NCI-H2196 treated with DMSO at 0.1 percent for 48 hours (cell line): ENCODE measurements around the gene C1orf105.
"Not testable (repeated sequence)": the region's sequence is repeated elsewhere in the genome, so short reads cannot be mapped to it uniquely, and the experiment has no call there.

Experiments used
- DNase-seq: peaks from one replicate; lab custom pipeline; 2025; ENCODE audit not compliant: unreplicated experiment; lab: John Stamatoyannopoulos, UW

C1orf105 gene

GRCh38 chr1:172420385-172420784, at the start of gene C1orf105:
Gene C1orf105, plus strand, starts transcription at chr1:172420685. Its CDS starts 201 bp downstream, at chr1:172420886.
- DNase-seq, result no peak

- not testable (repeated sequence) for DNase-seq
Measured at GRCh38 chr1:172371646-172372045, 48.8 kb upstream of the C1orf105 start.

GRCh38 chr1:172373864-172374263, 46.6 kb upstream of the C1orf105 start:
- DNase-seq, result no peak

GRCh38 chr1:172375211-172375631, 45.3 kb upstream of the C1orf105 start:
- DNase-seq, result no peak

GRCh38 chr1:172376431-172376830, 44.1 kb upstream of the C1orf105 start:
- no peak for DNase-seq

GRCh38 chr1:172377565-172377964, 42.9 kb upstream of the C1orf105 start:
- DNase-seq, result no peak

- DNase-seq, result no peak
Measured at GRCh38 chr1:172378109-172378760, 42.2 kb upstream of the C1orf105 start.

GRCh38 chr1:172380441-172381244, 39.8 kb upstream of the C1orf105 start:
- no peak for DNase-seq

GRCh38 chr1:172381946-172382345, 38.5 kb upstream of the C1orf105 start:
- DNase-seq, result no peak

- no peak for DNase-seq
Measured at GRCh38 chr1:172382406-172382805, 38.1 kb upstream of the C1orf105 start.

- DNase-seq, result no peak
Measured at GRCh38 chr1:172382990-172383389, 37.5 kb upstream of the C1orf105 start.

GRCh38 chr1:172383536-172383935, 36.9 kb upstream of the C1orf105 start:
- DNase-seq, result no peak

- DNase-seq, result no peak
Measured at GRCh38 chr1:172384656-172385055, 35.8 kb upstream of the C1orf105 start.

- no peak for DNase-seq
Measured at GRCh38 chr1:172386046-172386445, 34.4 kb upstream of the C1orf105 start.

GRCh38 chr1:172388490-172388889, 32.0 kb upstream of the C1orf105 start:
- no peak for DNase-seq

GRCh38 chr1:172390301-172390682, 30.2 kb upstream of the C1orf105 start:
- DNase-seq, result no peak

GRCh38 chr1:172390683-172391551, 29.6 kb upstream of the C1orf105 start:
- DNase-seq, result no peak

GRCh38 chr1:172391976-172392375, 28.5 kb upstream of the C1orf105 start:
- DNase-seq, result no peak

GRCh38 chr1:172393354-172393753, 27.1 kb upstream of the C1orf105 start:
- no peak for DNase-seq

GRCh38 chr1:172394141-172394751, 26.2 kb upstream of the C1orf105 start:
- no peak for DNase-seq

- no peak for DNase-seq
Measured at GRCh38 chr1:172394811-172395210, 25.7 kb upstream of the C1orf105 start.
